ENCODE results near the gene REV3L.
"Not testable (repeated sequence)": the region's sequence is repeated elsewhere in the genome, so short reads cannot be mapped to it uniquely, and the experiment has no call there.

- not testable (repeated sequence) for TF ChIP-seq NR2F1 (CRISPR knock-in tag; IDR thresholded peaks at IDR 0.05); ZNF558 (CRISPR knock-in tag; IDR thresholded peaks at IDR 0.05; ENCODE audit: borderline replicate concordance); ZMAT3 (CRISPR knock-in tag; conservative IDR thresholded peaks at IDR 0.05)
Measured at GRCh38 chr6:111290689-111291335, 192.2 kb downstream of the REV3L start.

Data from HepG2 (cell line).